HepG2 (cell line): ENCODE data around the gene SLC39A10. TPM values are rescaled to one million over a fixed set of nuclear protein-coding genes. Genes with fewer than 3 reads are reported as not detected.

Experiments used
- ATAC-seq: fragments of 200-7000 bp; cut with Tn5 transposase; 3 replicates; pipeline ENCODE4 v1.9.1; 2020; ENCODE audit warnings: mild to moderate bottlenecking, moderate library complexity
- BruUV-seq: library from RNA; stranded (reverse); fragments of 400-500 nt; replicated peaks from 2 replicates; lab custom pipeline; 2021; lab: Mats Ljungman, UMichigan
- CTCF ChIA-PET: fragments of 300-600 bp; formaldehyde crosslinking; extraction: SDS; loops from one replicate; lab custom pipeline; 2021; ENCODE audit warnings: low total read pairs, inconsistent platforms, low intra/inter-chr PET ratio; lab: Yijun Ruan, JAX
- POLR2A ChIA-PET: fragments of 350-600 bp; sonication (Branson Sonifier 250); formaldehyde crosslinking; loops from one replicate; lab custom pipeline; 2020; ENCODE audit warnings: antibody characterized with exemption, inconsistent platforms; lab: Yijun Ruan, JAX
- DNase-seq: peaks from one replicate; pipeline ENCODE4 v3.0.0-alpha.2; 2015; ENCODE audit warnings: low spot score
- FAIRE-seq: peaks from 3 replicates; lab custom pipeline; 2011; peaks lifted over from hg19 to GRCh38; lab: Jason Lieb, UNC
- H2AFZ ChIP-seq: one replicate; pipeline ENCODE4 v1.6.1; 2011; ENCODE audit warnings: low read length, inconsistent platforms
- H3K27ac ChIP-seq: fragments of 300-600 bp; 3 replicates; pipeline ENCODE4 v1.8.0; 2011; ENCODE audit warnings: mixed run types, mild to moderate bottlenecking, mixed read lengths, low read length, inconsistent platforms; ENCODE audit not compliant: insufficient read depth; ENCODE audit errors: extremely low read length
- H3K27me3 ChIP-seq, 2 experiments: fragments of 200-600 bp in 1 of 2; 2 replicates in 1 of 2; 3 replicates in 1 of 2; pipeline versions ENCODE4 v1.6.0 to v1.8.0; 2011; ENCODE audit warnings: low read length in 2 of 2, mild to moderate bottlenecking in 2 of 2, moderate library complexity in 2 of 2, inconsistent platforms in 1 of 2; ENCODE audit not compliant: insufficient read depth in 2 of 2, control insufficient read depth in 1 of 2
- H3K36me3 ChIP-seq, 2 experiments: fragments of 200-600 bp in 1 of 2; replicated peaks in 1 of 2; 2 replicates in 1 of 2; 3 replicates in 1 of 2; pipeline versions ENCODE4 v1.5.1 to v1.8.0; 2011; ENCODE audit warnings: low read length in 2 of 2, inconsistent platforms in 1 of 2; ENCODE audit not compliant: insufficient read depth in 2 of 2, control insufficient read depth in 1 of 2
- H3K4me1 ChIP-seq: 2 replicates; pipeline ENCODE4 v1.5.1; 2012; ENCODE audit warnings: low read length, inconsistent platforms; ENCODE audit not compliant: insufficient read depth
- H3K4me2 ChIP-seq: 2 replicates; pipeline ENCODE4 v1.6.0; 2011; ENCODE audit warnings: low read depth, low read length, inconsistent platforms
- H3K4me3 ChIP-seq, 3 experiments: fragments of 200-600 bp in 1 of 3; sonication (generic), shearing (Covaris generic) in 1 of 3; replicated peaks in 1 of 3; 2 replicates each; pipeline ENCODE4 v1.5.1; 2011 to 2016; ENCODE audit warnings: low read length in 3 of 3, inconsistent platforms in 2 of 3, low read depth in 2 of 3, mild to moderate bottlenecking in 2 of 3, control low read depth in 1 of 3, mixed read lengths in 1 of 3; ENCODE audit not compliant: insufficient read depth in 1 of 3
- H3K79me2 ChIP-seq: one replicate; pipeline ENCODE4 v1.6.1; 2011; ENCODE audit warnings: low read length, inconsistent platforms; ENCODE audit not compliant: insufficient read depth
- H3K9ac ChIP-seq: 2 replicates; pipeline ENCODE4 v1.6.0; 2011; ENCODE audit warnings: mild to moderate bottlenecking, low read depth, low read length, inconsistent platforms; ENCODE audit not compliant: insufficient read depth
- H3K9me3 ChIP-seq: 2 replicates; pipeline ENCODE4 v1.5.1; 2012; ENCODE audit warnings: mild to moderate bottlenecking, low read length
- H4K20me1 ChIP-seq: 2 replicates; pipeline ENCODE4 v1.6.0; 2011; ENCODE audit warnings: inconsistent platforms, mild to moderate bottlenecking, low read length, moderate library complexity; ENCODE audit not compliant: insufficient read depth
- ATRX ChIP-seq: sonication (generic); formaldehyde crosslinking; IDR thresholded peaks from 2 replicates; pipeline ENCODE4 v1.4.0; 2020; ENCODE audit warnings: missing genetic modification reagents, borderline replicate concordance
- KDM6A ChIP-seq: IDR thresholded peaks from 2 replicates; pipeline ENCODE4 v1.6.1; 2016; ENCODE audit warnings: low read depth
- PRMT3 ChIP-seq: sonication (generic); formaldehyde crosslinking; IDR thresholded peaks from 2 replicates; pipeline ENCODE4 v1.8.1; 2022; ENCODE audit warnings: low read depth, mild to moderate bottlenecking, moderate library complexity, missing genetic modification reagents, borderline replicate concordance
- TERF1 ChIP-seq: sonication (generic); formaldehyde crosslinking; IDR thresholded peaks from 2 replicates; pipeline ENCODE4 v1.8.0; 2022; ENCODE audit warnings: mild to moderate bottlenecking, missing genetic modification reagents, moderate library complexity
- TRAFD1 ChIP-seq: sonication (generic); formaldehyde crosslinking; IDR thresholded peaks from 2 replicates; pipeline ENCODE4 v1.5.1; 2020; ENCODE audit warnings: missing genetic modification reagents, mild to moderate bottlenecking, borderline replicate concordance
- ZBTB10 ChIP-seq: sonication (generic); formaldehyde crosslinking; IDR thresholded peaks from 2 replicates; pipeline ENCODE4 v1.4.0; 2020; ENCODE audit warnings: missing genetic modification reagents, borderline replicate concordance
- ZNF275 ChIP-seq: sonication (generic); formaldehyde crosslinking; IDR thresholded peaks from 2 replicates; pipeline ENCODE4 v1.8.0; 2022; ENCODE audit warnings: missing genetic modification reagents, mild to moderate bottlenecking, inconsistent platforms, borderline replicate concordance
- ZNF367 ChIP-seq: sonication (generic); formaldehyde crosslinking; IDR thresholded peaks from 2 replicates; pipeline ENCODE4 v1.4.0; 2020; ENCODE audit warnings: missing genetic modification reagents, borderline replicate concordance
- ZNF646 ChIP-seq: sonication (generic); formaldehyde crosslinking; IDR thresholded peaks from 2 replicates; pipeline ENCODE4 v1.9.0; 2021; ENCODE audit warnings: mild to moderate bottlenecking, missing genetic modification reagents
- WGBS: methylation state at CpG from one replicate; pipeline ENCODE4 v1.1.6; 2017; ENCODE audit warnings: low lambda C conversion rate; 5-methylcytosine and 5-hydroxymethylcytosine counted together
- in situ Hi-C: cut with HindIII; loops from 2 replicates; pipeline ENCODE4 v1.10.0; 2017; ENCODE audit warnings: low pct_unique_long_range_greater_than_20kb; ENCODE audit not compliant: extremely low pct_ligation_motif_present
- intact Hi-C: fragments of 100-400 bp; cut with micrococcal nuclease; formaldehyde crosslinking; loops from one replicate; pipeline ENCODE4 v1.10.0; 2022; ENCODE audit not compliant: unreplicated experiment
- polyA plus RNA-seq, 8 experiments: library from polyadenylated mRNA; depleted of rRNA in 3 of 8; stranded (reverse) in 7 of 8; unstranded in 1 of 8; fragments of >200 nt; fragmentation: Illumina TruSeq in 4 of 8; extraction: Trizol in 4 of 8; gene quantifications; 2 replicates each; pipeline versions ENCODE4 v1.2.1 to v1.2.3, GENCODE V29; 2011 to 2016; ENCODE audit warnings: low read depth in 4 of 8, missing spikeins in 1 of 8, mixed read lengths in 1 of 8; ENCODE audit not compliant: insufficient read depth in 1 of 8
- total RNA-seq, 5 experiments: library from RNA; depleted of rRNA; stranded (reverse); fragments of >200 nt; fragmentation: Illumina TruSeq; extraction: Trizol; gene quantifications; 2 replicates each; pipeline ENCODE4 v1.2.3, GENCODE V29; 2016; ENCODE audit warnings: low read depth in 1 of 5

SLC39A10 gene
- total and polyA plus RNA-seq, 2 of the 13 experiments (the other 11 are each of a cell fraction or from before 2014, with no cell fraction given), result 13.2 to 21.0 TPM

GRCh38 chr2:195695002-195695631, 38.1 kb downstream of the SLC39A10 start:
- intact Hi-C loops, result no loop called here
- no peaks in the 10 kb centered on the region for H3K27me3 ChIP-seq
- no peak for ATAC-seq
- 100% methylated on average over 8 of the region's 8 CpGs for WGBS
- no peaks in the 10 kb centered on the region for H3K4me1 ChIP-seq
- no peak overlapping the region for H3K4me3 ChIP-seq
- H3K36me3 ChIP-seq, result no peaks in the 10 kb centered on the region
- ChIA-PET CTCF (no interaction called here), POLR2A (no interaction called here)
- peaks cover 4% of the 10 kb centered on the region; the same call in 1 of the 2 replicates for H3K9me3 ChIP-seq
- DNase-seq, result no peak
- no peak overlapping the region for H3K9ac ChIP-seq
- no peak overlapping the region for H2AFZ ChIP-seq
- in situ Hi-C loops, result no loop called here
- H3K4me2 ChIP-seq, result no peak overlapping the region
- no peaks in the 10 kb centered on the region for H3K79me2 ChIP-seq
- H3K27ac ChIP-seq, result no peak overlapping the region
- no peaks in the 10 kb centered on the region for H4K20me1 ChIP-seq
- no peak for FAIRE-seq
- no TSS peak for BruUV-seq
- TF ChIP-seq TRAFD1 (CRISPR knock-in tag), result no peak
- TF ChIP-seq KDM6A (CRISPR knock-in tag), result no peak
- TF ChIP-seq ZBTB10 (CRISPR knock-in tag), result no peak
- TF ChIP-seq ATRX (CRISPR knock-in tag), result no peak
- TF ChIP-seq PRMT3 (CRISPR knock-in tag), result no peak
- TF ChIP-seq ZNF646, result no peak
- no peak for TF ChIP-seq ZNF275 (CRISPR knock-in tag)
- no peak for TF ChIP-seq ZNF367
- TF ChIP-seq TERF1, result no peak
